ENCODE data around the gene CNTN4. TPM values are rescaled to one million over a fixed set of nuclear protein-coding genes. Genes with fewer than 3 reads are reported as not detected.

Gene CNTN4
- total RNA-seq, 1 donor from 2014 or later: 0.79 TPM

GRCh38 chr3:2454865-2455264 lies 356.2 kb downstream of the CNTN4 start:
- FAIRE-seq: no peak
- no peak for TF ChIP-seq CTCF (IDR thresholded peaks at IDR 0.05; ENCODE audit: insufficient read depth, low read length, severe bottlenecking)
- no peaks in the 10 kb centered on the region for H3K36me3 ChIP-seq (ENCODE audit: control insufficient read depth, insufficient read depth, low read length)
- DNase-seq (ENCODE audit: low read depth): no peak
- H3K4me3 ChIP-seq (ENCODE audit: low read depth, low read length): no peak overlapping the region
- no peaks in the 10 kb centered on the region for H3K27me3 ChIP-seq (ENCODE audit: control insufficient read depth, insufficient read depth, low read length)

DNA sequence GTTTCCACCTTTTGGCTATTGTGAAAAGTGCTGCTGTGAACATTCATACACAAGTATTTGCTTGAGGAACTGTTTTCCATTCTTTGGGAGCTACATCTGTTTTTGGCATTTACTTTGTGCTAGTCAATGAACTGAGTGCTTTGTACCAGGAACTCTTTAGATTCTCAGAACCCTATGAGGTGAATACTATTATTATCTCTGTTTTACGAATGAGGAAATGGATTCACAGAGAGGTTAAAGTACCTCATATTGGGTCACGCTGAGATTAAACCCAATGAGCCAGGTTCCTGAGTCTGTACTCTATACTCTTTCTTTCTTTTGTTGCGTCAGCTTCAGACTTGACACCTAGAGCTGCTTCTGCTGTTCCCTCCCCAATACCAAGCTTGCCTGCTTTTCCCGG lies 358.1 kb downstream of the CNTN4 start:
- no peak for TF ChIP-seq CTCF (IDR thresholded peaks at IDR 0.05; ENCODE audit: insufficient read depth, low read length, severe bottlenecking)
- no peaks in the 10 kb centered on the region for H3K27me3 ChIP-seq (ENCODE audit: control insufficient read depth, insufficient read depth, low read length)
- no peak overlapping the region for H3K4me3 ChIP-seq (ENCODE audit: low read depth, low read length)
- no peaks in the 10 kb centered on the region for H3K36me3 ChIP-seq (ENCODE audit: control insufficient read depth, insufficient read depth, low read length)
- FAIRE-seq: no peak
- no peak for DNase-seq (ENCODE audit: low read depth)

DNA sequence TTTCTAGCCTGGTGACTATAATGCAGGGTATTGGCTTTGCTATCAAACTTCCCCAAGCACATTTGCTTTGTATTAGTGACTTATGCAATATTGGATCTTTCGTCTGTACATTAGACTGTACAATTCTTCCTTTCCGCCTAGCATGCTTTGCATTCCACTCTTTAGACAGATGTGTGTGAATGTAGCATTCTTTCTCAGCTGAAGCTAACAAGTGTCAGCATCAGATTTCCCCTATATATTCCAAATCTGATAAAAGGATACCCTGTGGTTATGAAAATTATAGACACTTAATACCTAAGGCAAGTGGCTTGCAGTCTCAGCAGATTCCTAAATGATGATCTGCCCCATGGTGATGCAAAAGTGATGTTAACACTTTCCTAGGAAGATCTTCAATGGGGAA lies 360.1 kb downstream of the CNTN4 start:
- no peak for DNase-seq (ENCODE audit: low read depth)
- Histone ChIP-seq H3K4me3 (ENCODE audit: low read depth, low read length) (no peak overlapping the region), H3K36me3 (ENCODE audit: control insufficient read depth, insufficient read depth, low read length) (no peaks in the 10 kb centered on the region), H3K27me3 (ENCODE audit: control insufficient read depth, insufficient read depth, low read length) (no peaks in the 10 kb centered on the region)
- TF ChIP-seq CTCF (IDR thresholded peaks at IDR 0.05; ENCODE audit: insufficient read depth, low read length, severe bottlenecking): no peak
- no peak for FAIRE-seq

DNA sequence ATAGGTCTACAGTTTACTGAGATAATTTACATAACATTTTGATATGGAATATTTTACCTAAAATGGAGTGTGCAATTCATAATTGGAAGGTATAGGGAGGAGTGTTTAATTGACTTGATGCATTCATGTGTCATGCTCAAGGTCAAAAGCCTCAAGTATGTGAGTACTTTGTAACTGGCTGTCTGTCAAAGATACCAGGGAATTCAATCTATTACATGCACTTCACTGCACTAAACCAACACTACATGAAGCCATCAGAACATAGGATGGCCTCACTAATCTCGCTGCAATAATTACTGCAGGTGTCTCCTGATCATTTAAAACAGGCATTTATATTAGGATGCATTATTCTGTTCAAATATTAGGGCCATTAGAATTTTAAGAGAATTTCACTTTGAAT lies 367.2 kb downstream of the CNTN4 start:
- H3K36me3 ChIP-seq (ENCODE audit: control insufficient read depth, insufficient read depth, low read length): no peaks in the 10 kb centered on the region
- H3K27me3 ChIP-seq (ENCODE audit: control insufficient read depth, insufficient read depth, low read length): no peaks in the 10 kb centered on the region
- FAIRE-seq (no peak), DNase-seq (ENCODE audit: low read depth) (no peak)
- no peak overlapping the region for H3K4me3 ChIP-seq (ENCODE audit: low read depth, low read length)
- TF ChIP-seq CTCF (IDR thresholded peaks at IDR 0.05; ENCODE audit: insufficient read depth, low read length, severe bottlenecking): no peak

DNA sequence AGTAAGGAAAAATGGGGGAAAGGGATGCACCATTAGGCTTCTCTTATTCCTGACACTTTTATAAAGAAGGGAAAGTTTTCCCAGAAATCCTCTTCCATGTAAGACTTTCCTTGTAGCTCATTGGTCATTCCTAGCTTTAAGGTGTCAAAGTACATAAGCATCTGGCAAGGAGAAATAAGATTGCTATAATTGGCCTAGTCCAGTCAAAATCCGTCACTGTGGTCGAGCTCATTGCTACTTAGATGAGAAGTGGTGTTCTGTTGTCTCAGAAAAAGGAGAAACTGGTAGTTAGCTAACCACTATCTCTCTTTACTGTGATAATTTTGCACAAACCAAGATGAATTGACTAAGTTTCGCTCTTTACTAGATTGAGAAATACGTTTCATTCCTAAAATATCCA lies 370.1 kb downstream of the CNTN4 start:
- FAIRE-seq: no peak
- no peak for TF ChIP-seq CTCF (IDR thresholded peaks at IDR 0.05; ENCODE audit: insufficient read depth, low read length, severe bottlenecking)

DNA sequence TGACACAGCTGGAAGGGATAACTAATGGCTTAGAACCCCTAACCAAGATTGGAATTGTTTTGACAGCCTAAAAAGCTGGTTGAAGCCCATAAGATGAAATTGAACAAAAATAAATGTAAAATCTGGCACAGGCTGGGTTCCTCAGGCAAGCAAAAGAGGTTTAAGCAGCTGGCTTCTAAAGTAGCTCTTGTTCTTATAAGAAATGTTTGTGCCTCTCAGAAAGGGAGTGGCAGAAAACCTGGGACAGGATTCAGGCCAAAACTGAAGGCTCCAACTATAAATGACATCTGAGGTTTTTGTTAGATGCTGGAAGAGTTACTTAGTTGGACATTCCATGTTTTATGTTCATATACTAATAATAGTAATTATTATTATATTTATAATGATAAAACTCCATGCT lies 378.3 kb downstream of the CNTN4 start:
- FAIRE-seq (no peak), DNase-seq (ENCODE audit: low read depth) (no peak)
- no peaks in the 10 kb centered on the region for H3K36me3 ChIP-seq (ENCODE audit: control insufficient read depth, insufficient read depth, low read length)
- H3K27me3 ChIP-seq (ENCODE audit: control insufficient read depth, insufficient read depth, low read length): no peaks in the 10 kb centered on the region
- no peak overlapping the region for H3K4me3 ChIP-seq (ENCODE audit: low read depth, low read length)
- no peak for TF ChIP-seq CTCF (IDR thresholded peaks at IDR 0.05; ENCODE audit: insufficient read depth, low read length, severe bottlenecking)

More for the DNA sequence above, 370.1 kb downstream of the CNTN4 start:
- DNase-seq (ENCODE audit: low read depth): no peak
- no peaks in the 10 kb centered on the region for H3K27me3 ChIP-seq (ENCODE audit: control insufficient read depth, insufficient read depth, low read length)
- H3K36me3 ChIP-seq (ENCODE audit: control insufficient read depth, insufficient read depth, low read length): no peaks in the 10 kb centered on the region
- no peak overlapping the region for H3K4me3 ChIP-seq (ENCODE audit: low read depth, low read length)

Measured in bronchial epithelial cell (primary cell).